Heart right ventricle (tissue), 16 donors: ENCODE results near the gene PTPRM. TPM values are rescaled to one million over a fixed set of nuclear protein-coding genes. Genes with fewer than 3 reads are reported as not detected.

Source experiments
- ATAC-seq, 8 donors: fragments of 200-7000 bp; cut with Tn5 transposase; one replicate each; pipeline ENCODE4 v1.9.1; 2020; ENCODE audit warnings: mild to moderate bottlenecking in 8 of 8, moderate library complexity in 8 of 8, moderate number of reproducible peaks in 1 of 8
- DNase-seq, 2 donors: peaks; one replicate each; pipeline ENCODE4 v3.0.0-alpha.2; 2020
- H3K27ac ChIP-seq, 10 donors: fragments of 200-600 bp; sonication (generic) in 2 of 10; one replicate each; pipeline versions ENCODE4 v1.5.0 to v1.8.0; 2020 to 2022; ENCODE audit warnings: mild to moderate bottlenecking in 3 of 10
- H3K27me3 ChIP-seq, 7 donors: fragments of 200-600 bp; one replicate each; pipeline ENCODE4 v1.8.0; 2021 to 2022; ENCODE audit warnings: mild to moderate bottlenecking in 2 of 7
- H3K36me3 ChIP-seq, 9 donors: fragments of 200-600 bp; sonication (generic) in 1 of 9; one replicate each; pipeline versions ENCODE4 v1.5.0 to v1.8.0; 2020 to 2022; ENCODE audit warnings: mild to moderate bottlenecking in 2 of 9
- H3K4me1 ChIP-seq, 9 donors: fragments of 200-600 bp; sonication (generic) in 1 of 9; one replicate each; pipeline versions ENCODE4 v1.5.0 to v1.8.0; 2020 to 2022; ENCODE audit warnings: mild to moderate bottlenecking in 4 of 9
- H3K4me3 ChIP-seq, 10 donors: fragments of 200-600 bp; sonication (generic) in 2 of 10; one replicate each; pipeline versions ENCODE4 v1.5.0 to v1.8.0; 2020 to 2022; ENCODE audit warnings: mild to moderate bottlenecking in 7 of 10, moderate library complexity in 2 of 10
- H3K9me3 ChIP-seq, 11 donors: fragments of 200-600 bp in 10 of 11; sonication (generic) in 2 of 11; one replicate each; pipeline versions ENCODE4 v1.5.0 to v1.8.0; 2013 to 2022; ENCODE audit warnings: mild to moderate bottlenecking in 2 of 11, control low read depth in 1 of 11, moderate library complexity in 1 of 11
- WGBS, 2 donors: extraction: QIAGEN DNeasy Blood & Tissue Kit; methylation state at CpG; one replicate each; pipeline ENCODE4 v1.1.7; 2013; ENCODE audit warnings: inconsistent platforms in 1 of 2; 5-methylcytosine and 5-hydroxymethylcytosine counted together
- intact Hi-C, 10 donors: fragments of 100-400 bp; cut with DNase I; formaldehyde crosslinking; loops; one replicate each; pipeline versions ENCODE4 v1.11.1 to v1.14.2; 2022
- polyA plus RNA-seq, 2 donors: library from polyadenylated mRNA; stranded (reverse); fragments of 200-250 nt; gene quantifications; one replicate each; pipeline ENCODE4 v1.2.3, GENCODE V29; 2013
- total RNA-seq, 10 donors: library from RNA; stranded (reverse); fragmentation: NEBNext Ultra II Directional in 3 of 10; extraction: Animal tissue kit (Norgen Biotek cat#: 25700) in 3 of 10; gene quantifications; one replicate each; pipeline versions ENCODE4 v1.2.1 to v1.2.4, GENCODE V29; 2021 to 2023
- TF ChIP-seq, protein P1 (sequence below), 9 donors: fragments of 200-600 bp; sonication (generic) in 2 of 9; IDR thresholded peaks; one replicate each; pipeline versions ENCODE4 v1.5.0 to v1.8.0; 2021 to 2022; ENCODE audit warnings: antibody characterized with exemption in 9 of 9, mild to moderate bottlenecking in 5 of 9, moderate library complexity in 1 of 9
- donor health status: Arrhythmogenic right ventricular cardiomyopathy.
- donor health status: ischemic (EF 13 %, LVEDD 7.1; RV severe dilation, severe dysfunction).
- donor health status: healthy with polysubstance abuse.
- donor health status: DM: no; HTN: yes; CAD: no.
- donor health status: DM: no; HTN: no; CAD: no.
- donor health status: ischemic (EF 25% LVEDD 6.9; RV normal size, moderate dysfunction).
- donor health status: ischemic (EF 25% LVEDD 5.7; RV mildly dilated, moderate dysfunction).
- donor health status: healthy.
- donor health status: DM: yes; HTN: yes; CAD: no.
- donor health status: Ischemic cardiomyopathy.
- donor health status: ischemic (EF 35%, LVEDD 5.7; RV mildly dilated, moderate dysfunction).
- donor health status: nonischemic (EF 11% LVEDD 7.7; RV severe dilation, severe dysfunction).
- donor health status: DM: yes; HTN: yes; CAD: no.
- donor health status: PGD.
- donor health status: ischemic (EF 29% LVEDD 5.4; RV normal size, mild dysfunction).
- donor health status: nonischemic (EF 23%, LVEDD 6.1; RV moderate dilation, normal function).

Gene PTPRM
- total and polyA plus RNA-seq, 12 donors, result 81.7 to 170 (median 132) TPM

GRCh38 chr18:7899078-7899477, 332.0 kb downstream of the PTPRM start:
- intact Hi-C loops, result no loop called here
- Histone ChIP-seq H3K27me3 (no peaks in the 10 kb centered on the region), H3K27ac (no peak overlapping the region), H3K36me3 (no peaks in the 10 kb centered on the region), H3K4me1 (peaks cover 3 to 67% (median 45%) of the 10 kb centered on the region in 9 donors), H3K9me3 (no peaks in the 10 kb centered on the region), H3K4me3 (no peak overlapping the region)
- ATAC-seq (no peak), DNase-seq (no peak)
- WGBS, 2 donors, result 86 to 90% methylated on average over 5 of the region's 5 CpGs
- TF ChIP-seq, protein P1, sequence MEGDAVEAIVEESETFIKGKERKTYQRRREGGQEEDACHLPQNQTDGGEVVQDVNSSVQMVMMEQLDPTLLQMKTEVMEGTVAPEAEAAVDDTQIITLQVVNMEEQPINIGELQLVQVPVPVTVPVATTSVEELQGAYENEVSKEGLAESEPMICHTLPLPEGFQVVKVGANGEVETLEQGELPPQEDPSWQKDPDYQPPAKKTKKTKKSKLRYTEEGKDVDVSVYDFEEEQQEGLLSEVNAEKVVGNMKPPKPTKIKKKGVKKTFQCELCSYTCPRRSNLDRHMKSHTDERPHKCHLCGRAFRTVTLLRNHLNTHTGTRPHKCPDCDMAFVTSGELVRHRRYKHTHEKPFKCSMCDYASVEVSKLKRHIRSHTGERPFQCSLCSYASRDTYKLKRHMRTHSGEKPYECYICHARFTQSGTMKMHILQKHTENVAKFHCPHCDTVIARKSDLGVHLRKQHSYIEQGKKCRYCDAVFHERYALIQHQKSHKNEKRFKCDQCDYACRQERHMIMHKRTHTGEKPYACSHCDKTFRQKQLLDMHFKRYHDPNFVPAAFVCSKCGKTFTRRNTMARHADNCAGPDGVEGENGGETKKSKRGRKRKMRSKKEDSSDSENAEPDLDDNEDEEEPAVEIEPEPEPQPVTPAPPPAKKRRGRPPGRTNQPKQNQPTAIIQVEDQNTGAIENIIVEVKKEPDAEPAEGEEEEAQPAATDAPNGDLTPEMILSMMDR (IDR thresholded peaks at IDR 0.05), result no peak

DNA sequence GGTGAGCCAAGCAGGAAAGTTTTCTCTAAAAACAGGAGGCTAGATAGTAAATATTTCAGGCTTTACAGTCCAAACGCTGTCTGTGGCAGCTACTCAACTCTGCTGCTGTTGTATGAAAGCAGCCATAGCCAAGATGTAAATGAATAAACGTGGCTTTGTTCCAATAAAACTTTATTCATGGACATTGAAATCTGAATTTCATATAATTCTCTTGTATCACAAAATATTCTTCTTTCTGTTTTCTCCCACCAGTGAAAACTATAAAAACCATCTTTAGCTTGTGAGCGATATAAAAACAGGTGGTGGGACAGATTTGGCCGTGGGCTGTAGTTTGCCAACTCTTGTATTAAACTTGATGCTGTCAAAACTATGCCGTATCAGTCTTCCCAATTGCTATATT, 333.0 kb downstream of the PTPRM start:
- H3K4me1 ChIP-seq, result peaks cover 3 to 70% (median 45%) of the 10 kb centered on the region in 9 donors
- H3K9me3 ChIP-seq, result no peaks in the 10 kb centered on the region
- no peak overlapping the region for H3K27ac ChIP-seq
- no peaks in the 10 kb centered on the region for H3K36me3 ChIP-seq
- no peak for DNase-seq
- intact Hi-C loops, result no loop called here
- TF ChIP-seq, protein P1 (IDR thresholded peaks at IDR 0.05), result no peak
- no peak for ATAC-seq
- WGBS, 2 donors, result 92 to 94% methylated on average over 5 of the region's 5 CpGs
- no peaks in the 10 kb centered on the region for H3K27me3 ChIP-seq
- no peak overlapping the region for H3K4me3 ChIP-seq

- no peak for ATAC-seq
- no peak for DNase-seq
- Histone ChIP-seq H3K4me3 (no peak overlapping the region), H3K27ac (no peak overlapping the region), H3K36me3 (peaks cover 0 to 4% (median 0%) of the 10 kb centered on the region in 9 donors), H3K27me3 (no peaks in the 10 kb centered on the region), H3K9me3 (no peaks in the 10 kb centered on the region), H3K4me1 (peaks cover 3 to 58% (median 38%) of the 10 kb centered on the region in 9 donors)
- WGBS, 2 donors, result 67 to 70% methylated on average over 1 of the region's 1 CpG
- TF ChIP-seq, protein P1 (IDR thresholded peaks at IDR 0.05), result no peak
- intact Hi-C loops, result no loop called here
Observed at GRCh38 chr18:7901657-7902056, 334.5 kb downstream of the PTPRM start.

DNA sequence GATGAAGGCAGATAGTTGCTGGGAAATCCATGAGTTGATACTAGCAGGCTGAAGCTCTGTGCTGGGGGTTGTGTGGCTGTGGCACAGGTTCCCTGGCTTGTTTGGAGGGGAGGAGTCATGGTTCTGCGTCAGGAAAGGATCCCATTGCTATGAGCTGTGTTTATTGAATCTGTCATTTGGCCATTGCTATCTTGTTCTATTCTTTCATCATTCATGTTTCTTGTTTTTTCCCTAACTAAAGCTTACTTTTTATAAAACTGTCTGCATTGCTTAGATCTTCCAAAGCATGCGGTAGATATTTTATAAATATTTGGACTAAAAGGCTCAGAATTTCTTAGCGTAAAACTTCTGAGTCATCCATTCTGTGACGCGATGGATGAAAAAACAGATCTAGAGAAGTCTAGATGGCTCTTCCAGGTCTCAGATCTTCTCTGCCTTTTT, 335.3 kb downstream of the PTPRM start:
- intact Hi-C loops, result no loop called here
- peaks cover 0 to 50% (median 31%) of the 10 kb centered on the region in 9 donors for H3K4me1 ChIP-seq
- DNase-seq, result no peak

More for the DNA sequence above, 335.3 kb downstream of the PTPRM start:
- peak; percentile 31 to 93 (median 75) for ATAC-seq
- peaks cover 0 to 11% (median 0%) of the 10 kb centered on the region in 9 donors for H3K36me3 ChIP-seq
- no peaks in the 10 kb centered on the region for H3K27me3 ChIP-seq
- H3K9me3 ChIP-seq, result no peaks in the 10 kb centered on the region
- TF ChIP-seq, protein P1 (IDR thresholded peaks at IDR 0.05), result no peak
- no peak overlapping the region for H3K27ac ChIP-seq
- WGBS, 2 donors, result 77 to 82% methylated on average over 5 of the region's 5 CpGs
- no peak overlapping the region for H3K4me3 ChIP-seq
